HCT116 (cell line): ENCODE data around the gene C1QTNF3. TPM values are rescaled to one million over a fixed set of nuclear protein-coding genes. Genes with fewer than 3 reads are reported as not detected.
A peak's percentile ranks its signal among the peaks of the same experiment; 100 is the strongest.

ENCODE experiments used
- ATAC-seq: fragments of 200-7000 bp; cut with Tn5 transposase; 2 replicates; pipeline ENCODE4 v1.9.1; 2020; ENCODE audit warnings: mild to moderate bottlenecking, moderate library complexity
- BruUV-seq: library from RNA; stranded (reverse); fragments of 400-500 nt; replicated peaks from 2 replicates; lab custom pipeline; 2021; lab: Mats Ljungman, UMichigan
- CTCF ChIA-PET: fragments of 300-600 bp; sonication (Branson Sonifier 250); formaldehyde crosslinking; loops from one replicate; lab custom pipeline; 2021; ENCODE audit warnings: antibody characterized with exemption; lab: Charles Lee
- POLR2A ChIA-PET: fragments of 300-600, 350-600 bp; sonication (Branson Sonifier 250); formaldehyde crosslinking; loops from one replicate; lab custom pipeline; 2021; ENCODE audit warnings: antibody characterized with exemption; lab: Charles Lee
- RAD21 ChIA-PET, 2 experiments: fragments of 300-600 bp; sonication (Branson Sonifier 250); formaldehyde crosslinking; loops; one replicate each; lab custom pipeline; 2023; ENCODE audit warnings: low total read pairs in 2 of 2; ENCODE audit not compliant: uncharacterized antibody in 2 of 2, unreplicated experiment in 2 of 2, low non-redundant PET in 1 of 2; lab: Charles Lee
- DNase-seq: peaks from one replicate; pipeline ENCODE4 v3.0.0-alpha.2; 2010; ENCODE audit warnings: low read depth, low spot score
- H2AFZ ChIP-seq: fragments of 200-600 bp; shearing (Covaris generic), sonication (generic); 2 replicates; pipeline ENCODE4 v1.6.1; 2017; ENCODE audit warnings: low read depth, mixed run types, mixed read lengths, antibody characterized with exemption, low read length; ENCODE audit not compliant: poor library complexity, severe bottlenecking
- H3K27ac ChIP-seq: 2 replicates; pipeline ENCODE4 v1.5.1; 2012; ENCODE audit warnings: low read depth, low read length
- H3K27me3 ChIP-seq: fragments of 200-600 bp; sonication (generic); 2 replicates; pipeline ENCODE4 v1.6.1; 2016; ENCODE audit warnings: mixed run types, low read length, mixed read lengths; ENCODE audit not compliant: insufficient read depth
- H3K36me3 ChIP-seq, 2 experiments: fragments of 200-500 bp in 1 of 2; fragments of 200-600 bp in 1 of 2; sonication (Bioruptor generic) in 1 of 2; sonication (generic) in 1 of 2; 2 replicates each; pipeline versions ENCODE4 v1.5.1 to v1.6.1; 2014 to 2016; ENCODE audit warnings: low read length in 2 of 2, inconsistent platforms in 1 of 2, mixed read lengths in 1 of 2, mixed run types in 1 of 2; ENCODE audit not compliant: insufficient read depth in 2 of 2, control insufficient read depth in 1 of 2
- H3K4me1 ChIP-seq, 2 experiments: fragments of 200-600 bp in 1 of 2; sonication (generic) in 1 of 2; 2 replicates each; pipeline versions ENCODE4 v1.5.1 to v1.6.1; 2012 to 2017; ENCODE audit warnings: low read length in 2 of 2, inconsistent platforms in 1 of 2, mild to moderate bottlenecking in 1 of 2, mixed read lengths in 1 of 2, mixed run types in 1 of 2, moderate library complexity in 1 of 2; ENCODE audit not compliant: insufficient read depth in 2 of 2, control insufficient read depth in 1 of 2
- H3K4me2 ChIP-seq: fragments of 200-600 bp; sonication (generic); 2 replicates; pipeline ENCODE4 v1.6.1; 2017; ENCODE audit warnings: mixed run types, low read length, mixed read lengths
- H3K4me3 ChIP-seq, 2 experiments: fragments of 200-600 bp in 1 of 2; sonication (generic) in 1 of 2; replicated peaks in 1 of 2; 2 replicates each; pipeline ENCODE4 v1.5.1; 2011 to 2016; ENCODE audit warnings: low read length in 2 of 2, control low read depth in 1 of 2, low read depth in 1 of 2, mild to moderate bottlenecking in 1 of 2, mixed read lengths in 1 of 2, mixed run types in 1 of 2
- H3K79me2 ChIP-seq: fragments of 200-600 bp; sonication (generic); 2 replicates; pipeline ENCODE4 v1.6.1; 2017; ENCODE audit warnings: mild to moderate bottlenecking, mixed run types, low read length, moderate library complexity, mixed read lengths; ENCODE audit not compliant: insufficient read depth
- H3K9ac ChIP-seq: fragments of 200-600 bp; sonication (generic); 2 replicates; pipeline ENCODE4 v1.6.1; 2016; ENCODE audit warnings: low read length, mixed read lengths
- H3K9me2 ChIP-seq: fragments of 200-600 bp; sonication (generic), shearing (Covaris generic); 2 replicates; pipeline ENCODE4 v1.6.1; 2017; ENCODE audit warnings: mixed run types, mild to moderate bottlenecking, moderate library complexity; ENCODE audit not compliant: insufficient read depth
- H3K9me3 ChIP-seq, 2 experiments: fragments of 200-500 bp in 1 of 2; fragments of 200-600 bp in 1 of 2; sonication (Bioruptor generic) in 1 of 2; sonication (generic) in 1 of 2; 2 replicates each; pipeline ENCODE4 v1.6.1; 2014 to 2017; ENCODE audit warnings: low read length in 2 of 2, mixed read lengths in 2 of 2, inconsistent platforms in 1 of 2, low read depth in 1 of 2, mild to moderate bottlenecking in 1 of 2, mixed run types in 1 of 2, moderate library complexity in 1 of 2; ENCODE audit not compliant: control insufficient read depth in 1 of 2, insufficient read depth in 1 of 2
- H4K20me1 ChIP-seq: fragments of 200-600 bp; sonication (generic), shearing (Covaris generic); 2 replicates; pipeline ENCODE4 v1.6.1; 2017; ENCODE audit warnings: mixed run types, mild to moderate bottlenecking, moderate library complexity; ENCODE audit not compliant: insufficient read depth
- ATF3 ChIP-seq: IDR thresholded peaks from 2 replicates; pipeline ENCODE4 v1.6.1; 2012
- CBX3 ChIP-seq: IDR thresholded peaks from 2 replicates; pipeline ENCODE4 v1.6.1; 2012; ENCODE audit warnings: low read depth
- CEBPB ChIP-seq: IDR thresholded peaks from 2 replicates; pipeline ENCODE4 v1.6.1; 2012; ENCODE audit warnings: low read depth
- EGR1 ChIP-seq: IDR thresholded peaks from 2 replicates; pipeline ENCODE4 v1.6.1; 2012; ENCODE audit warnings: low read depth
- ELF1 ChIP-seq: IDR thresholded peaks from 2 replicates; pipeline ENCODE4 v1.6.1; 2012; ENCODE audit warnings: low read depth, borderline replicate concordance
- EZH2 ChIP-seq: fragments of 200-600 bp; sonication (generic); IDR thresholded peaks from 2 replicates; pipeline ENCODE4 v1.6.1; 2017; ENCODE audit warnings: antibody characterized with exemption, mixed run types
- EZH2phosphoT487 ChIP-seq: fragments of 200-600 bp; IDR thresholded peaks from 2 replicates; pipeline ENCODE4 v1.6.1; 2018; ENCODE audit warnings: antibody characterized with exemption, borderline replicate concordance
- FOSL1 ChIP-seq: IDR thresholded peaks from 2 replicates; pipeline ENCODE4 v1.6.1; 2012; ENCODE audit warnings: low read depth
- JUND ChIP-seq: IDR thresholded peaks from 2 replicates; pipeline ENCODE4 v1.6.1; 2012
- MAX ChIP-seq: IDR thresholded peaks from 2 replicates; pipeline ENCODE4 v1.6.1; 2012
- POLR2A ChIP-seq: IDR thresholded peaks from 2 replicates; pipeline ENCODE4 v1.7.0; 2011; ENCODE audit warnings: borderline replicate concordance; ENCODE audit not compliant: insufficient read depth, insufficient read length; ENCODE audit errors: extremely low read depth
- POLR2AphosphoS5 ChIP-seq: IDR thresholded peaks from 2 replicates; pipeline ENCODE4 v1.6.1; 2011; ENCODE audit warnings: mild to moderate bottlenecking, low read depth, low read length, moderate library complexity
- REST ChIP-seq: IDR thresholded peaks from 2 replicates; pipeline ENCODE4 v1.6.1; 2012; ENCODE audit warnings: low read depth
- SIN3A ChIP-seq: IDR thresholded peaks from 2 replicates; pipeline ENCODE4 v1.6.1; 2012; ENCODE audit warnings: low read depth
- SP1 ChIP-seq: IDR thresholded peaks from 2 replicates; pipeline ENCODE4 v1.6.1; 2012; ENCODE audit warnings: low read depth
- SRF ChIP-seq: IDR thresholded peaks from 2 replicates; pipeline ENCODE4 v1.6.1; 2012; ENCODE audit warnings: low read depth
- TCF7L2 ChIP-seq: IDR thresholded peaks from 2 replicates; pipeline ENCODE4 v1.7.0; 2011; ENCODE audit warnings: borderline replicate concordance, inconsistent platforms; ENCODE audit not compliant: insufficient read depth, insufficient read length; ENCODE audit errors: extremely low read depth
- ZFX ChIP-seq: fragments of 450-650 bp; IDR thresholded peaks from 2 replicates; pipeline ENCODE4 v1.6.1; 2017
- intact Hi-C: fragments of 100-400 bp; cut with micrococcal nuclease; formaldehyde crosslinking; loops from 2 replicates; pipeline ENCODE4 v1.10.0; 2022
- total RNA-seq: library from RNA; stranded (reverse); gene quantifications from one replicate; pipeline ENCODE4 v1.2.1, GENCODE V29; 2021; ENCODE audit not compliant: unreplicated experiment

Gene C1QTNF3
- total RNA-seq, 1 experiment from 2014 or later, result 2.6 TPM

GRCh38 chr5:34007621-34008600 lies 35.1 kb downstream of the C1QTNF3 start, which contains the start of gene AMACR (continued):
- TF ChIP-seq REST, result no peak
- TF ChIP-seq ZFX, result peak; percentile 79
- TF ChIP-seq EZH2, result no peak
- TF ChIP-seq SP1, result no peak
- TF ChIP-seq SIN3A, result peak; percentile 80; the same call in 1 of the 2 replicates
- no peak for TF ChIP-seq ATF3
- peak; percentile 96 for TF ChIP-seq POLR2A
- TF ChIP-seq POLR2AphosphoS5, result peak; percentile 96
- no peak for TF ChIP-seq JUND
- no peak for TF ChIP-seq ELF1
- TF ChIP-seq, all 23 proteins: peak for 8

DNA sequence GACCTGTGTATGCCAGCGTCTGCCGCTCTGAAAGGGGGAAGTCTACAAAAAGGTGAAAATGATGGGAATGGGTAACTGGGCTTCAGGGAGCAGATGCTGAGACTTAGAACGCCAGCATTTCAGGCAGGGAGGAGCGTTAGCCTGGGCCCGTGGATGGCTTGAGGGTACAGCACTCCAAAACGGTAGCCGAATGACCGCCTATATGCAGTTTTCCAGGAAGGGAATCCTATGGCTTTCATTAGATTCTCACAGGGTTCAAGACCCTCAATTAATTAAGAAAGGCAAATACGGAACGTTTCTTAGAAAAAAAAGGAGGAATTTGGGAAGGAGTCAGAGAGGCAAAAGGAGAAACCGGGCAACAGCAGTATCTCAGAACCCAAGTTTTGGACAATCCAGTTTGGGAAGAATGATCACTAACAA lies 35.8 kb downstream of the C1QTNF3 start:
- Histone ChIP-seq H3K9ac (peak overlapping the region; percentile 60), H3K27ac (peak overlapping the region; percentile 91), H3K79me2 (no peaks in the 10 kb centered on the region), H3K36me3 (no peaks in the 10 kb centered on the region), H3K4me1 (peaks cover 6% of the 10 kb centered on the region in 2 experiments; a peak in 2 of 4 replicates), H4K20me1 (no peaks in the 10 kb centered on the region), H3K27me3 (no peaks in the 10 kb centered on the region), H3K4me2 (peak overlapping the region; percentile 86), H3K4me3 (peak overlapping the region; percentile 63 to 74), H2AFZ (peak overlapping the region; percentile 36), H3K9me2 (no peaks in the 10 kb centered on the region), H3K9me3 (no peaks in the 10 kb centered on the region)
- ChIA-PET CTCF (no interaction called here), RAD21 (no interaction called here), POLR2A (no interaction called here)
- intact Hi-C loops, result no loop called here
- ATAC-seq, result no peak
- TSS peak; percentile 48 for BruUV-seq
- DNase-seq, result no peak
- TF ChIP-seq POLR2AphosphoS5 (no peak), TCF7L2 (no peak), CEBPB (no peak), ATF3 (no peak), MAX (no peak), EZH2 (no peak), SRF (no peak), ELF1 (no peak), EGR1 (no peak), EZH2phosphoT487 (no peak), FOSL1 (no peak), CBX3 (no peak), SIN3A (no peak)
